GM18951 (cell line): ENCODE measurements around the gene LLGL2.

Source experiments
- POLR2A ChIP-seq: IDR thresholded peaks from 4 replicates; pipeline ENCODE4 v1.6.1; 2011; ENCODE audit warnings: mild to moderate bottlenecking; ENCODE audit not compliant: insufficient read length, insufficient read depth; ENCODE audit errors: extremely low read depth
- in situ Hi-C: fragments of 300-500 bp; cut with MboI; formaldehyde crosslinking; loops from one replicate; pipeline ENCODE4 v1.12.0; 2022; ENCODE audit warnings: low sequenced_read_pairs, mixed read lengths, inconsistent platforms; ENCODE audit not compliant: unreplicated experiment

LLGL2 gene

GRCh38 chr17:75615301-75615700 lies 89.8 kb downstream of the LLGL2 start:
- in situ Hi-C loops = loop anchor here (10.0 kb wide), 1 partner anchor 130 kb away; no protein-coding TSS in a partner anchor
- TF ChIP-seq POLR2A = no peak

DNA sequence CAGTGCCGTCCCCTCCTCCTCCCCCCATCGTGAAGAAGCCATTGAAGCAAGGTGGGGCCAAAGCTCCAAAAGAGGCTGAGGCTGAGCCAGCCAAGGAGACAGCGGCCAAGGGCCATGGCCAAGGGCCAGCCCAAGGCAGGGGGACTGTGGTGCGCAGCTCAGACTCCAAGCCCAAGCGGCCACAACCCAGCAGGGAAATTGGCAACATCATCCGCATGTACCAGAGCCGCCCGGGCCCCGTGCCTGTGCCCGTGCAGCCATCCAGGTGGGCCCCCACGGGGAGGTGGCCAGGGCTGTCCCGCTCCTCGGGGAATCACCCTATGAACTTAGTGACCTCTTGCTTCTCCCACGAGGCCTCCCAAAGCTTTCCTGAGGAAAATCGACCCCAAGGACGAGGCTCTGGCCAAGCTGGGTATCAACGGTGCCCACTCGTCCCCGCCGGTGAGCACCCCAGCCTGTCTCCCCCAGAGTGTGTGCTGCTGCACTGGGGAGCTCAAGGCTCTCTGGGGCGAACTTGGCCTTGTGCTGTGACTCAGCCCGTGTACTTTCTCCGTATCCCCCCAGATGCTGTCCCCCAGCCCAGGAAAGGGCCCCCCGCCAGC lies 91.1 kb downstream of the LLGL2 start:
- in situ Hi-C loops = loop anchor here (10.0 kb wide), 1 partner anchor 128 kb away; no protein-coding TSS in a partner anchor
- no peak for TF ChIP-seq POLR2A

DNA sequence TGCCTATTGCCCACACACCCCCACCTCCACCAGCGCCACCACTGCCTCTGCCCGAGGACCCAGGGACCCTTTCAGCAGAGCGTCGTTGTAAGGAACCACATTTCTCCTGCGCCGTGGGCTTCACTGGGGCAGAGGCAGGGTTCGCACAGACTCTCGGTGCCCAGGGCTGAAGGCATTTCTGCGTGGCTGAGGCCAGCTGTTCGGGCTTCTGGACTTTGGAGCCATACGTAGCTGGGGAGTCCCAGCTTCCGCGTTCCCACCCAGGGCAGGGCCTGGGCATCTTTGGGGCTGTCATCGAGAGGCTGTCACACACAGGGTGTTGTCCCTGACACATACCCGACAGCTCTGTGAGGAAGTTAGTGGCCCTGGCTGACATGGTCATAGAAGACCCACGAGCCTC lies 91.7 kb downstream of the LLGL2 start:
- in situ Hi-C loops = loop anchor here (10.0 kb wide), 1 partner anchor 128 kb away; no protein-coding TSS in a partner anchor
- no peak for TF ChIP-seq POLR2A

DNA sequence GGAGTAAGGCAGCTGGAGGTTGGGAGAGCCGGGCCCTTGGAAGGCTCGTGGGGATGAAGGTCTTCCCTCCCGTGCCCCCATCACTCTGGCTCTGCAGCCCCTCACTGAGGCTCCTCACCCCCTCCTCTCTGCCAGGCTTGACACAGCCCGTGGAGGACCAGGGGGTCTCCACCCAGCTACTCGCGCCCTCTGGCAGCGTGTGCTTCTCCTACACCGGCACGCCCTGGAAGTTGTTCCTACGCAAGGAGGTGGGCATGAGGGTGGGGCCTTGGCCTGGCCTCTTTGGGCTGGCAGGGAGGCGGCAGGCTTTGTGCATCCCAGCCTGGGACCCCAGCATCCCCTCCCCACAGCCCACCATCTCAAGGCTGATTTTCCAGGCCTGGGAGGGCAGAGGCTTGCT lies 92.2 kb downstream of the LLGL2 start:
- in situ Hi-C loops = loop anchor here (10.0 kb wide), 1 partner anchor 127 kb away; no protein-coding TSS in a partner anchor
- no peak for TF ChIP-seq POLR2A

DNA sequence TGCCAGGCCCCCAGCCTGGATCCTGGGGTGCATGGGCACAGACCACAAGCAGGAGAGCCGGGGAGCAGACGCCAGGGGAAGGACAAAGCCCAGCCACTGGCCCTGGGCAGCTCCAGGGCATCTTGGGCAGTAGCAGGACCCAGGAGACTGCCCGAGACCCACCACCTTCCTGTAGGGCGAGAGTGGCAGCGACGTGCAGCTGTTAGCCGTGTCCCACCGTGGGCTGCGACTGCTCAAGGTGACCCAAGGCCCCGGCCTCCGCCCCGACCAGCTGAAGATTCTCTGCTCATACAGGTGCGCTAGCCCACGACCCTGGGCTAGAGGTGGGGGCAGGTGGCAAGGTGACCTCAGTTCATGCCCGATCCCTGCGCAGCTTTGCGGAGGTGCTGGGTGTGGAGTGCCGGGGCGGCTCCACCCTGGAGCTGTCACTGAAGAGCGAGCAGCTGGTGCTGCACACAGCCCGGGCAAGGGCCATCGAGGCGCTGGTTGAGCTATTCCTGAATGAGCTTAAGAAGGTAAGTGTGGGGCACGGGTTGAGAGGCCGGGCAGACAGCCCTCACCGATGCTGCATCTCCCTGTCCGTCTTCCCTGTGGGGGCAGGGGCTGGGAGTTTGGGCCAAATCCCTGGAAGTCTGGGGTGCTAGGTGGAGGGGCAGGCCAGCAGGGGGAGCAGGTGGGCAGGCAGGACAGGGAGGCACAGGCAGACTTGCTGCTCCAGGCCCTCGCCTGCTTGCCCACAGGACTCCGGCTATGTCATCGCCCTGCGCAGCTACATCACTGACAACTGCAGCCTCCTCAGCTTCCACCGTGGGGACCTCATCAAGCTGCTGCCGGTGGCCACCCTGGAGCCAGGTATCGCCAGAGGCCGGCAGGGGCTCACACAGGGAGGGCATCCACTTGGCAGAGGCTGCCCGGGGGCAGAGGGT lies 94.3 kb downstream of the LLGL2 start:
- in situ Hi-C loops = loop anchor here (10.0 kb wide), 1 partner anchor 125 kb away; no protein-coding TSS in a partner anchor
- no peak for TF ChIP-seq POLR2A

GRCh38 chr17:75621489-75621888 lies 96.0 kb downstream of the LLGL2 start:
- in situ Hi-C loops = no loop called here

GRCh38 chr17:75622076-75622475 lies 96.6 kb downstream of the LLGL2 start:
- TF ChIP-seq POLR2A = no peak
- in situ Hi-C loops = no loop called here

More at GRCh38 chr17:75621489-75621888, 96.0 kb downstream of the LLGL2 start:
- no peak for TF ChIP-seq POLR2A

GRCh38 chr17:75622771-75623273 lies 97.3 kb downstream of the LLGL2 start:
- in situ Hi-C loops = no loop called here
- no peak for TF ChIP-seq POLR2A

- in situ Hi-C loops = no loop called here
- TF ChIP-seq POLR2A = no peak
These were observed 97.9 kb downstream of the LLGL2 start for GRCh38 chr17:75623386-75623785.

- in situ Hi-C loops = no loop called here
These were observed 98.5 kb downstream of the LLGL2 start for GRCh38 chr17:75624021-75624420.

More at GRCh38 chr17:75624021-75624420, 98.5 kb downstream of the LLGL2 start:
- TF ChIP-seq POLR2A = no peak
